NCI-H526 treated with DMSO at 0.1 percent for 48 hours (cell line): ENCODE measurements around the gene C2CD2L.
"Not testable (repeated sequence)": the region's sequence is repeated elsewhere in the genome, so short reads cannot be mapped to it uniquely, and the experiment has no call there.

ENCODE experiments used
- DNase-seq: peaks from one replicate; lab custom pipeline; 2025; lab: John Stamatoyannopoulos, UW

The C2CD2L gene

GRCh38 chr11:119115484-119116234 is 8.5 kb downstream of the C2CD2L start:
- DNase-seq: no peak

- no peak for DNase-seq
These were observed 9.1 kb downstream of the C2CD2L start for GRCh38 chr11:119116235-119116594.

- DNase-seq: no peak
These were observed 9.5 kb downstream of the C2CD2L start for GRCh38 chr11:119116601-119117000.

GRCh38 chr11:119117004-119117706 is 10.0 kb downstream of the C2CD2L start:
- DNase-seq: no peak

GRCh38 chr11:119118227-119118626 is 11.1 kb downstream of the C2CD2L start:
- DNase-seq: no peak

- no peak for DNase-seq
These were observed 11.8 kb downstream of the C2CD2L start for GRCh38 chr11:119118946-119119345.

GRCh38 chr11:119120639-119121007 is 13.5 kb downstream of the C2CD2L start:
- no peak for DNase-seq

GRCh38 chr11:119121008-119121810 is 14.1 kb downstream of the C2CD2L start, which contains the start of gene HINFP:
TSS of gene HINFP (plus strand) at chr11:119121580. CDS start at chr11:119126945, 5,365 bp downstream.
- DNase-seq: peak; percentile 100

GRCh38 chr11:119121811-119122124 is 14.6 kb downstream of the C2CD2L start:
- no peak for DNase-seq

GRCh38 chr11:119125821-119126220 is 18.7 kb downstream of the C2CD2L start:
- DNase-seq: no peak

GRCh38 chr11:119126675-119127268 is 19.6 kb downstream of the C2CD2L start:
- no peak for DNase-seq

GRCh38 chr11:119130662-119131061 is 23.5 kb downstream of the C2CD2L start:
- no peak for DNase-seq

GRCh38 chr11:119134389-119134978 is 27.3 kb downstream of the C2CD2L start:
- DNase-seq: no peak

- not testable (repeated sequence) for DNase-seq
These were observed 32.1 kb downstream of the C2CD2L start for GRCh38 chr11:119139276-119139675.

GRCh38 chr11:119144825-119145486 is 37.8 kb downstream of the C2CD2L start:
- DNase-seq: peak; percentile 69

- DNase-seq: no peak
These were observed 38.4 kb downstream of the C2CD2L start for GRCh38 chr11:119145551-119145950.

- no peak for DNase-seq
These were observed 40.6 kb downstream of the C2CD2L start for GRCh38 chr11:119147604-119148333.

GRCh38 chr11:119148720-119149017 is 41.5 kb downstream of the C2CD2L start:
- no peak for DNase-seq

GRCh38 chr11:119149018-119149785 is 42.1 kb downstream of the C2CD2L start, which contains the start of gene ABCG4:
TSS of gene ABCG4 (plus strand) at chr11:119149052. CDS start at chr11:119149966, 914 bp downstream.
- peak; percentile 50 for DNase-seq

GRCh38 chr11:119149786-119150275 is 42.7 kb downstream of the C2CD2L start:
- DNase-seq: no peak
